Measurements from ENCODE around the gene KCNMA1. TPM values are rescaled to one million over a fixed set of nuclear protein-coding genes. Genes with fewer than 3 reads are reported as not detected.
A peak's percentile ranks its signal among the peaks of the same experiment; 100 is the strongest.

The KCNMA1 gene
- total RNA-seq, 3 donors from 2014 or later: 13.6 to 37.8 (median 15.1) TPM

GRCh38 chr10:77173615-77174461, 463.8 kb downstream of the KCNMA1 start:
- TF ChIP-seq POLR2A (IDR thresholded peaks at IDR 0.05) (no peak), CTCF (IDR thresholded peaks at IDR 0.05) (peak; percentile 67 to 92 (median 85)), POLR2AphosphoS5 (IDR thresholded peaks at IDR 0.05) (no peak)
- H3K27me3 ChIP-seq: no peaks in the 10 kb centered on the region
- DNase-seq (ENCODE audit: low spot score in 2 of 2): peak; percentile 64 to 72
- H3K27ac ChIP-seq: no peak overlapping the region
- intact Hi-C loops (cut with DNase I; ENCODE audit: low total_unique reads): no loop called here
- H3K9me3 ChIP-seq: no peaks in the 10 kb centered on the region
- H3K36me3 ChIP-seq: no peaks in the 10 kb centered on the region
- no peaks in the 10 kb centered on the region for H3K4me1 ChIP-seq
- H3K4me3 ChIP-seq: no peak overlapping the region

- TF ChIP-seq POLR2AphosphoS5 (IDR thresholded peaks at IDR 0.05) (no peak), POLR2A (IDR thresholded peaks at IDR 0.05) (no peak), CTCF (IDR thresholded peaks at IDR 0.05) (no peak)
- intact Hi-C loops (cut with DNase I; ENCODE audit: low total_unique reads): no loop called here
- Histone ChIP-seq H3K4me3 (no peak overlapping the region), H3K9me3 (no peaks in the 10 kb centered on the region), H3K36me3 (no peaks in the 10 kb centered on the region), H3K4me1 (no peaks in the 10 kb centered on the region), H3K27me3 (no peaks in the 10 kb centered on the region), H3K27ac (no peak overlapping the region)
- no peak for DNase-seq (ENCODE audit: low spot score in 2 of 2)
Observed at GRCh38 chr10:77172086-77172485, 465.5 kb downstream of the KCNMA1 start.

- H3K27ac ChIP-seq: no peak overlapping the region
- no peak for TF ChIP-seq POLR2A (IDR thresholded peaks at IDR 0.05)
- no peak for TF ChIP-seq POLR2AphosphoS5 (IDR thresholded peaks at IDR 0.05)
- no peak for TF ChIP-seq CTCF (IDR thresholded peaks at IDR 0.05)
- no peaks in the 10 kb centered on the region for H3K27me3 ChIP-seq
- no peaks in the 10 kb centered on the region for H3K9me3 ChIP-seq
- no peaks in the 10 kb centered on the region for H3K4me1 ChIP-seq
- no peak for DNase-seq (ENCODE audit: low spot score in 2 of 2)
- H3K4me3 ChIP-seq: no peak overlapping the region
- no peaks in the 10 kb centered on the region for H3K36me3 ChIP-seq
- intact Hi-C loops (cut with DNase I; ENCODE audit: low total_unique reads): loop anchor here (10.0 kb wide), 1 partner anchor 466 kb away; the partner anchor contains the start of gene KCNMA1
Observed at GRCh38 chr10:77168861-77169260, 468.7 kb downstream of the KCNMA1 start.

GRCh38 chr10:77168161-77168560, 469.4 kb downstream of the KCNMA1 start:
- intact Hi-C loops (cut with DNase I; ENCODE audit: low total_unique reads): loop anchor here (10.0 kb wide), 1 partner anchor 467 kb away; the partner anchor contains the start of gene KCNMA1
- H3K9me3 ChIP-seq: no peaks in the 10 kb centered on the region
- H3K36me3 ChIP-seq: no peaks in the 10 kb centered on the region
- no peak for DNase-seq (ENCODE audit: low spot score in 2 of 2)
- H3K4me3 ChIP-seq: no peak overlapping the region
- H3K4me1 ChIP-seq: no peaks in the 10 kb centered on the region
- no peak overlapping the region for H3K27ac ChIP-seq
- no peak for TF ChIP-seq CTCF (IDR thresholded peaks at IDR 0.05)
- no peak for TF ChIP-seq POLR2AphosphoS5 (IDR thresholded peaks at IDR 0.05)
- TF ChIP-seq POLR2A (IDR thresholded peaks at IDR 0.05): no peak
- no peaks in the 10 kb centered on the region for H3K27me3 ChIP-seq
